HCT116 (cell line): Measurements from ENCODE around the gene EDEM1. TPM values are rescaled to one million over a fixed set of nuclear protein-coding genes. Genes with fewer than 3 reads are reported as not detected.

Experiments used
- ATAC-seq: fragments of 200-7000 bp; cut with Tn5 transposase; 2 replicates; pipeline ENCODE4 v1.9.1; 2020; ENCODE audit warnings: mild to moderate bottlenecking, moderate library complexity
- BruUV-seq: library from RNA; stranded (reverse); fragments of 400-500 nt; replicated peaks from 2 replicates; lab custom pipeline; 2021; lab: Mats Ljungman, UMichigan
- CTCF ChIA-PET: fragments of 300-600 bp; sonication (Branson Sonifier 250); formaldehyde crosslinking; loops from one replicate; lab custom pipeline; 2021; ENCODE audit warnings: antibody characterized with exemption; lab: Charles Lee
- POLR2A ChIA-PET: fragments of 300-600, 350-600 bp; sonication (Branson Sonifier 250); formaldehyde crosslinking; loops from one replicate; lab custom pipeline; 2021; ENCODE audit warnings: antibody characterized with exemption; lab: Charles Lee
- RAD21 ChIA-PET, 2 experiments: fragments of 300-600 bp; sonication (Branson Sonifier 250); formaldehyde crosslinking; loops; one replicate each; lab custom pipeline; 2023; ENCODE audit warnings: low total read pairs in 2 of 2; ENCODE audit not compliant: uncharacterized antibody in 2 of 2, unreplicated experiment in 2 of 2, low non-redundant PET in 1 of 2; lab: Charles Lee
- DNase-seq: peaks from one replicate; pipeline ENCODE4 v3.0.0-alpha.2; 2010; ENCODE audit warnings: low read depth, low spot score
- H2AFZ ChIP-seq: fragments of 200-600 bp; shearing (Covaris generic), sonication (generic); 2 replicates; pipeline ENCODE4 v1.6.1; 2017; ENCODE audit warnings: low read depth, mixed run types, mixed read lengths, antibody characterized with exemption, low read length; ENCODE audit not compliant: poor library complexity, severe bottlenecking
- H3K27ac ChIP-seq: 2 replicates; pipeline ENCODE4 v1.5.1; 2012; ENCODE audit warnings: low read depth, low read length
- H3K27me3 ChIP-seq: fragments of 200-600 bp; sonication (generic); 2 replicates; pipeline ENCODE4 v1.6.1; 2016; ENCODE audit warnings: mixed run types, low read length, mixed read lengths; ENCODE audit not compliant: insufficient read depth
- H3K36me3 ChIP-seq, 2 experiments: fragments of 200-500 bp in 1 of 2; fragments of 200-600 bp in 1 of 2; sonication (Bioruptor generic) in 1 of 2; sonication (generic) in 1 of 2; 2 replicates each; pipeline versions ENCODE4 v1.5.1 to v1.6.1; 2014 to 2016; ENCODE audit warnings: low read length in 2 of 2, inconsistent platforms in 1 of 2, mixed read lengths in 1 of 2, mixed run types in 1 of 2; ENCODE audit not compliant: insufficient read depth in 2 of 2, control insufficient read depth in 1 of 2
- H3K4me1 ChIP-seq, 2 experiments: fragments of 200-600 bp in 1 of 2; sonication (generic) in 1 of 2; 2 replicates each; pipeline versions ENCODE4 v1.5.1 to v1.6.1; 2012 to 2017; ENCODE audit warnings: low read length in 2 of 2, inconsistent platforms in 1 of 2, mild to moderate bottlenecking in 1 of 2, mixed read lengths in 1 of 2, mixed run types in 1 of 2, moderate library complexity in 1 of 2; ENCODE audit not compliant: insufficient read depth in 2 of 2, control insufficient read depth in 1 of 2
- H3K4me2 ChIP-seq: fragments of 200-600 bp; sonication (generic); 2 replicates; pipeline ENCODE4 v1.6.1; 2017; ENCODE audit warnings: mixed run types, low read length, mixed read lengths
- H3K4me3 ChIP-seq, 2 experiments: fragments of 200-600 bp in 1 of 2; sonication (generic) in 1 of 2; replicated peaks in 1 of 2; 2 replicates each; pipeline ENCODE4 v1.5.1; 2011 to 2016; ENCODE audit warnings: low read length in 2 of 2, control low read depth in 1 of 2, low read depth in 1 of 2, mild to moderate bottlenecking in 1 of 2, mixed read lengths in 1 of 2, mixed run types in 1 of 2
- H3K79me2 ChIP-seq: fragments of 200-600 bp; sonication (generic); 2 replicates; pipeline ENCODE4 v1.6.1; 2017; ENCODE audit warnings: mild to moderate bottlenecking, mixed run types, low read length, moderate library complexity, mixed read lengths; ENCODE audit not compliant: insufficient read depth
- H3K9ac ChIP-seq: fragments of 200-600 bp; sonication (generic); 2 replicates; pipeline ENCODE4 v1.6.1; 2016; ENCODE audit warnings: low read length, mixed read lengths
- H3K9me2 ChIP-seq: fragments of 200-600 bp; sonication (generic), shearing (Covaris generic); 2 replicates; pipeline ENCODE4 v1.6.1; 2017; ENCODE audit warnings: mixed run types, mild to moderate bottlenecking, moderate library complexity; ENCODE audit not compliant: insufficient read depth
- H3K9me3 ChIP-seq, 2 experiments: fragments of 200-500 bp in 1 of 2; fragments of 200-600 bp in 1 of 2; sonication (Bioruptor generic) in 1 of 2; sonication (generic) in 1 of 2; 2 replicates each; pipeline ENCODE4 v1.6.1; 2014 to 2017; ENCODE audit warnings: low read length in 2 of 2, mixed read lengths in 2 of 2, inconsistent platforms in 1 of 2, low read depth in 1 of 2, mild to moderate bottlenecking in 1 of 2, mixed run types in 1 of 2, moderate library complexity in 1 of 2; ENCODE audit not compliant: control insufficient read depth in 1 of 2, insufficient read depth in 1 of 2
- H4K20me1 ChIP-seq: fragments of 200-600 bp; sonication (generic), shearing (Covaris generic); 2 replicates; pipeline ENCODE4 v1.6.1; 2017; ENCODE audit warnings: mixed run types, mild to moderate bottlenecking, moderate library complexity; ENCODE audit not compliant: insufficient read depth
- CBX3 ChIP-seq: IDR thresholded peaks from 2 replicates; pipeline ENCODE4 v1.6.1; 2012; ENCODE audit warnings: low read depth
- ELF1 ChIP-seq: IDR thresholded peaks from 2 replicates; pipeline ENCODE4 v1.6.1; 2012; ENCODE audit warnings: low read depth, borderline replicate concordance
- EZH2 ChIP-seq: fragments of 200-600 bp; sonication (generic); IDR thresholded peaks from 2 replicates; pipeline ENCODE4 v1.6.1; 2017; ENCODE audit warnings: antibody characterized with exemption, mixed run types
- FOSL1 ChIP-seq: IDR thresholded peaks from 2 replicates; pipeline ENCODE4 v1.6.1; 2012; ENCODE audit warnings: low read depth
- POLR2A ChIP-seq: IDR thresholded peaks from 2 replicates; pipeline ENCODE4 v1.7.0; 2011; ENCODE audit warnings: borderline replicate concordance; ENCODE audit not compliant: insufficient read depth, insufficient read length; ENCODE audit errors: extremely low read depth
- RAD21 ChIP-seq: IDR thresholded peaks from 2 replicates; pipeline ENCODE4 v1.6.1; 2012; ENCODE audit warnings: low read depth, mild to moderate bottlenecking
- SP1 ChIP-seq: IDR thresholded peaks from 2 replicates; pipeline ENCODE4 v1.6.1; 2012; ENCODE audit warnings: low read depth
- YY1 ChIP-seq: IDR thresholded peaks from 2 replicates; pipeline ENCODE4 v1.6.1; 2011; ENCODE audit warnings: low read length, low read depth, moderate library complexity, mild to moderate bottlenecking; ENCODE audit not compliant: insufficient replicate concordance; ENCODE audit errors: extremely low read depth
- ZBTB33 ChIP-seq: IDR thresholded peaks from 2 replicates; pipeline ENCODE4 v1.6.1; 2011; ENCODE audit warnings: mild to moderate bottlenecking, low read length, moderate library complexity; ENCODE audit not compliant: insufficient replicate concordance; ENCODE audit errors: extremely low read depth
- ZFX ChIP-seq: fragments of 450-650 bp; IDR thresholded peaks from 2 replicates; pipeline ENCODE4 v1.6.1; 2017
- ZNF274 ChIP-seq: fragments of 200-500 bp; sonication (Bioruptor generic); IDR thresholded peaks from 2 replicates; pipeline ENCODE4 v1.6.1; 2014; ENCODE audit warnings: mild to moderate bottlenecking, low read depth, low read length, inconsistent platforms
- intact Hi-C: fragments of 100-400 bp; cut with micrococcal nuclease; formaldehyde crosslinking; loops from 2 replicates; pipeline ENCODE4 v1.10.0; 2022
- total RNA-seq: library from RNA; stranded (reverse); gene quantifications from one replicate; pipeline ENCODE4 v1.2.1, GENCODE V29; 2021; ENCODE audit not compliant: unreplicated experiment

Gene EDEM1
- total RNA-seq, 1 experiment from 2014 or later = 23.7 TPM

- no peak for TF ChIP-seq POLR2A
- no peak for TF ChIP-seq SP1
- TF ChIP-seq EZH2 = no peak
- TF ChIP-seq ZNF274 = no peak
- TF ChIP-seq ZBTB33 = no peak
- TF ChIP-seq, all 23 proteins: peak for 0
These were observed 63.7 kb downstream of the EDEM1 start for GRCh38 chr3:5251196-5251583.

GRCh38 chr3:5252131-5252530 lies 64.6 kb downstream of the EDEM1 start:
- ChIA-PET CTCF (no interaction called here), RAD21 (no interaction called here), POLR2A (no interaction called here)
- no peak overlapping the region for H2AFZ ChIP-seq
- intact Hi-C loops = no loop called here
- H3K27ac ChIP-seq = no peak overlapping the region
- ATAC-seq = no peak
- TF ChIP-seq YY1 = no peak
- TF ChIP-seq ELF1 = no peak
- no peak for TF ChIP-seq CBX3
- no peak for TF ChIP-seq ZFX
- TF ChIP-seq RAD21 = no peak
- no peak for TF ChIP-seq ZNF274
- TF ChIP-seq FOSL1 = no peak
- H3K4me3 ChIP-seq = no peak overlapping the region
- no peaks in the 10 kb centered on the region for H3K27me3 ChIP-seq
- H3K9me2 ChIP-seq = no peaks in the 10 kb centered on the region
- H3K36me3 ChIP-seq = no peaks in the 10 kb centered on the region
- H3K79me2 ChIP-seq = no peaks in the 10 kb centered on the region
- no peaks in the 10 kb centered on the region for H3K4me1 ChIP-seq
- no peak overlapping the region for H3K4me2 ChIP-seq
- H4K20me1 ChIP-seq = no peaks in the 10 kb centered on the region
- H3K9me3 ChIP-seq = no peaks in the 10 kb centered on the region
- no TSS peak for BruUV-seq
- H3K9ac ChIP-seq = no peak overlapping the region
- DNase-seq = no peak

More at GRCh38 chr3:5251196-5251583, 63.7 kb downstream of the EDEM1 start:
- DNase-seq (no peak), ATAC-seq (no peak)
- Histone ChIP-seq H4K20me1 (no peaks in the 10 kb centered on the region), H2AFZ (no peak overlapping the region), H3K27ac (no peak overlapping the region), H3K79me2 (no peaks in the 10 kb centered on the region), H3K9me2 (no peaks in the 10 kb centered on the region), H3K9me3 (no peaks in the 10 kb centered on the region), H3K4me1 (no peaks in the 10 kb centered on the region), H3K4me3 (no peak overlapping the region), H3K36me3 (no peaks in the 10 kb centered on the region), H3K27me3 (no peaks in the 10 kb centered on the region), H3K4me2 (no peak overlapping the region), H3K9ac (no peak overlapping the region)
- POLR2A ChIA-PET = no interaction called here
- CTCF ChIA-PET = no interaction called here
- RAD21 ChIA-PET = no interaction called here
- no TSS peak for BruUV-seq
- intact Hi-C loops = no loop called here
